OCI-LY7 (cell line): ENCODE data around the gene NUB1.

Source experiments
- EZH2phosphoT487 ChIP-seq: fragments of 200-600 bp; sonication (generic); IDR thresholded peaks from 2 replicates; pipeline ENCODE4 v1.6.1; 2018; ENCODE audit warnings: low read depth, borderline replicate concordance, mild to moderate bottlenecking, mixed run types, antibody characterized with exemption, low read length, moderate library complexity, mixed read lengths
- TF ChIP-seq, protein P1 (sequence below): fragments of 200-600 bp; sonication (generic); conservative IDR thresholded peaks from 2 replicates; pipeline ENCODE4 v1.5.1; 2014; ENCODE audit warnings: mild to moderate bottlenecking, antibody characterized with exemption, low read length, moderate library complexity, mixed read lengths

GRCh38 chr7:151330181-151330580 lies 11.4 kb upstream of the NUB1 start:
- TF ChIP-seq EZH2phosphoT487 = no peak
- TF ChIP-seq, protein P1, sequence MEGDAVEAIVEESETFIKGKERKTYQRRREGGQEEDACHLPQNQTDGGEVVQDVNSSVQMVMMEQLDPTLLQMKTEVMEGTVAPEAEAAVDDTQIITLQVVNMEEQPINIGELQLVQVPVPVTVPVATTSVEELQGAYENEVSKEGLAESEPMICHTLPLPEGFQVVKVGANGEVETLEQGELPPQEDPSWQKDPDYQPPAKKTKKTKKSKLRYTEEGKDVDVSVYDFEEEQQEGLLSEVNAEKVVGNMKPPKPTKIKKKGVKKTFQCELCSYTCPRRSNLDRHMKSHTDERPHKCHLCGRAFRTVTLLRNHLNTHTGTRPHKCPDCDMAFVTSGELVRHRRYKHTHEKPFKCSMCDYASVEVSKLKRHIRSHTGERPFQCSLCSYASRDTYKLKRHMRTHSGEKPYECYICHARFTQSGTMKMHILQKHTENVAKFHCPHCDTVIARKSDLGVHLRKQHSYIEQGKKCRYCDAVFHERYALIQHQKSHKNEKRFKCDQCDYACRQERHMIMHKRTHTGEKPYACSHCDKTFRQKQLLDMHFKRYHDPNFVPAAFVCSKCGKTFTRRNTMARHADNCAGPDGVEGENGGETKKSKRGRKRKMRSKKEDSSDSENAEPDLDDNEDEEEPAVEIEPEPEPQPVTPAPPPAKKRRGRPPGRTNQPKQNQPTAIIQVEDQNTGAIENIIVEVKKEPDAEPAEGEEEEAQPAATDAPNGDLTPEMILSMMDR = no peak
